ENCODE results near the gene PPP6R1.

The PPP6R1 gene

GRCh38 chr19:55249841-55250240 lies 9.0 kb downstream of the PPP6R1 start:
- H3K27me3 ChIP-seq (ENCODE audit: insufficient read depth, low read length), result no peaks in the 10 kb centered on the region
- no peak overlapping the region for H3K27ac ChIP-seq (ENCODE audit: low read depth, low read length)
- H3K4me1 ChIP-seq (ENCODE audit: control insufficient read depth, insufficient read depth, low read length, unreplicated experiment), result no peaks in the 10 kb centered on the region
- H2AFZ ChIP-seq (ENCODE audit: low read length, unreplicated experiment), result no peak overlapping the region
- H3K36me3 ChIP-seq (ENCODE audit: insufficient read depth, low read length), result no peaks in the 10 kb centered on the region
- H3K79me2 ChIP-seq (ENCODE audit: control insufficient read depth, insufficient read depth, low read length, unreplicated experiment), result peaks cover 69% of the 10 kb centered on the region
- H3K4me3 ChIP-seq (ENCODE audit: low read depth, low read length), result no peak overlapping the region

GRCh38 chr19:55248704-55249103 lies 10.1 kb downstream of the PPP6R1 start:
- H3K4me3 ChIP-seq (ENCODE audit: low read depth, low read length), result no peak overlapping the region
- peaks cover 58% of the 10 kb centered on the region for H3K79me2 ChIP-seq (ENCODE audit: control insufficient read depth, insufficient read depth, low read length, unreplicated experiment)
- no peaks in the 10 kb centered on the region for H3K27me3 ChIP-seq (ENCODE audit: insufficient read depth, low read length)
- no peak overlapping the region for H2AFZ ChIP-seq (ENCODE audit: low read length, unreplicated experiment)
- no peak overlapping the region for H3K27ac ChIP-seq (ENCODE audit: low read depth, low read length)
- H3K4me1 ChIP-seq (ENCODE audit: control insufficient read depth, insufficient read depth, low read length, unreplicated experiment), result no peaks in the 10 kb centered on the region
- H3K36me3 ChIP-seq (ENCODE audit: insufficient read depth, low read length), result no peaks in the 10 kb centered on the region

GRCh38 chr19:55248166-55248675 lies 10.6 kb downstream of the PPP6R1 start:
- no peak overlapping the region for H3K4me3 ChIP-seq (ENCODE audit: low read depth, low read length)
- H3K36me3 ChIP-seq (ENCODE audit: insufficient read depth, low read length), result no peaks in the 10 kb centered on the region
- no peak overlapping the region for H3K27ac ChIP-seq (ENCODE audit: low read depth, low read length)
- peaks cover 53% of the 10 kb centered on the region for H3K79me2 ChIP-seq (ENCODE audit: control insufficient read depth, insufficient read depth, low read length, unreplicated experiment)
- H3K4me1 ChIP-seq (ENCODE audit: control insufficient read depth, insufficient read depth, low read length, unreplicated experiment), result no peaks in the 10 kb centered on the region
- no peak overlapping the region for H2AFZ ChIP-seq (ENCODE audit: low read length, unreplicated experiment)
- H3K27me3 ChIP-seq (ENCODE audit: insufficient read depth, low read length), result no peaks in the 10 kb centered on the region

- no peaks in the 10 kb centered on the region for H3K27me3 ChIP-seq (ENCODE audit: insufficient read depth, low read length)
- H3K36me3 ChIP-seq (ENCODE audit: insufficient read depth, low read length), result no peaks in the 10 kb centered on the region
- no peaks in the 10 kb centered on the region for H3K4me1 ChIP-seq (ENCODE audit: control insufficient read depth, insufficient read depth, low read length, unreplicated experiment)
- H3K27ac ChIP-seq (ENCODE audit: low read depth, low read length), result no peak overlapping the region
- peaks cover 47% of the 10 kb centered on the region for H3K79me2 ChIP-seq (ENCODE audit: control insufficient read depth, insufficient read depth, low read length, unreplicated experiment)
- H3K4me3 ChIP-seq (ENCODE audit: low read depth, low read length), result no peak overlapping the region
- no peak overlapping the region for H2AFZ ChIP-seq (ENCODE audit: low read length, unreplicated experiment)
Measured at GRCh38 chr19:55247621-55248099, 11.2 kb downstream of the PPP6R1 start.

GRCh38 chr19:55246462-55247451 lies 12.1 kb downstream of the PPP6R1 start:
- H3K79me2 ChIP-seq (ENCODE audit: control insufficient read depth, insufficient read depth, low read length, unreplicated experiment), result peaks cover 38% of the 10 kb centered on the region
- H3K27ac ChIP-seq (ENCODE audit: low read depth, low read length), result no peak overlapping the region

GRCh38 chr19:55245236-55245904 lies 13.4 kb downstream of the PPP6R1 start:
- peaks cover 24% of the 10 kb centered on the region for H3K79me2 ChIP-seq (ENCODE audit: control insufficient read depth, insufficient read depth, low read length, unreplicated experiment)
- H3K4me1 ChIP-seq (ENCODE audit: control insufficient read depth, insufficient read depth, low read length, unreplicated experiment), result no peaks in the 10 kb centered on the region
- H2AFZ ChIP-seq (ENCODE audit: low read length, unreplicated experiment), result no peak overlapping the region
- no peaks in the 10 kb centered on the region for H3K36me3 ChIP-seq (ENCODE audit: insufficient read depth, low read length)
- H3K27ac ChIP-seq (ENCODE audit: low read depth, low read length), result no peak overlapping the region
- no peaks in the 10 kb centered on the region for H3K27me3 ChIP-seq (ENCODE audit: insufficient read depth, low read length)
- no peak overlapping the region for H3K4me3 ChIP-seq (ENCODE audit: low read depth, low read length)

More at GRCh38 chr19:55246462-55247451, 12.1 kb downstream of the PPP6R1 start:
- Histone ChIP-seq H3K4me3 (ENCODE audit: low read depth, low read length) (no peak overlapping the region), H2AFZ (ENCODE audit: low read length, unreplicated experiment) (no peak overlapping the region), H3K4me1 (ENCODE audit: control insufficient read depth, insufficient read depth, low read length, unreplicated experiment) (no peaks in the 10 kb centered on the region), H3K36me3 (ENCODE audit: insufficient read depth, low read length) (no peaks in the 10 kb centered on the region), H3K27me3 (ENCODE audit: insufficient read depth, low read length) (no peaks in the 10 kb centered on the region)

GRCh38 chr19:55244004-55244680 lies 14.7 kb downstream of the PPP6R1 start:
- H3K27me3 ChIP-seq (ENCODE audit: insufficient read depth, low read length), result no peaks in the 10 kb centered on the region
- H3K4me3 ChIP-seq (ENCODE audit: low read depth, low read length), result no peak overlapping the region
- H3K27ac ChIP-seq (ENCODE audit: low read depth, low read length), result no peak overlapping the region
- peaks cover 15% of the 10 kb centered on the region for H3K79me2 ChIP-seq (ENCODE audit: control insufficient read depth, insufficient read depth, low read length, unreplicated experiment)
- H2AFZ ChIP-seq (ENCODE audit: low read length, unreplicated experiment), result no peak overlapping the region
- no peaks in the 10 kb centered on the region for H3K4me1 ChIP-seq (ENCODE audit: control insufficient read depth, insufficient read depth, low read length, unreplicated experiment)
- no peaks in the 10 kb centered on the region for H3K36me3 ChIP-seq (ENCODE audit: insufficient read depth, low read length)

GRCh38 chr19:55242517-55242916 lies 16.3 kb downstream of the PPP6R1 start:
- Histone ChIP-seq H3K27me3 (ENCODE audit: insufficient read depth, low read length) (no peaks in the 10 kb centered on the region), H3K79me2 (ENCODE audit: control insufficient read depth, insufficient read depth, low read length, unreplicated experiment) (no peaks in the 10 kb centered on the region), H3K4me1 (ENCODE audit: control insufficient read depth, insufficient read depth, low read length, unreplicated experiment) (no peaks in the 10 kb centered on the region), H3K27ac (ENCODE audit: low read depth, low read length) (no peak overlapping the region), H2AFZ (ENCODE audit: low read length, unreplicated experiment) (no peak overlapping the region), H3K36me3 (ENCODE audit: insufficient read depth, low read length) (no peaks in the 10 kb centered on the region), H3K4me3 (ENCODE audit: low read depth, low read length) (no peak overlapping the region)

GRCh38 chr19:55241935-55242464 lies 16.8 kb downstream of the PPP6R1 start:
- H3K27me3 ChIP-seq (ENCODE audit: insufficient read depth, low read length), result no peaks in the 10 kb centered on the region
- H3K4me3 ChIP-seq (ENCODE audit: low read depth, low read length), result no peak overlapping the region
- H3K36me3 ChIP-seq (ENCODE audit: insufficient read depth, low read length), result no peaks in the 10 kb centered on the region
- no peak overlapping the region for H2AFZ ChIP-seq (ENCODE audit: low read length, unreplicated experiment)
- H3K79me2 ChIP-seq (ENCODE audit: control insufficient read depth, insufficient read depth, low read length, unreplicated experiment), result no peaks in the 10 kb centered on the region
- no peaks in the 10 kb centered on the region for H3K4me1 ChIP-seq (ENCODE audit: control insufficient read depth, insufficient read depth, low read length, unreplicated experiment)
- H3K27ac ChIP-seq (ENCODE audit: low read depth, low read length), result no peak overlapping the region

All from ACC112 (cell line).